Loucy (cell line): ENCODE data around the gene ALCAM.

ENCODE experiments used
- H2AFZ ChIP-seq: fragments of 200-600 bp; sonication (generic); 2 replicates; pipeline ENCODE4 v1.6.0; 2016; ENCODE audit warnings: antibody characterized with exemption, mild to moderate bottlenecking, low read length, moderate library complexity
- H3F3A ChIP-seq: fragments of 200-600 bp; 2 replicates; pipeline ENCODE4 v1.6.0; 2016; ENCODE audit warnings: antibody characterized with exemption, low read depth, mild to moderate bottlenecking
- H3K27me3 ChIP-seq: fragments of 200-600 bp; sonication (generic); 2 replicates; pipeline ENCODE4 v1.6.1; 2014; ENCODE audit warnings: low read length, mild to moderate bottlenecking; ENCODE audit not compliant: insufficient read depth, poor library complexity, severe bottlenecking
- H3K36me3 ChIP-seq: fragments of 200-600 bp; sonication (generic); 2 replicates; pipeline ENCODE4 v1.6.1; 2016; ENCODE audit warnings: low read length; ENCODE audit not compliant: insufficient read depth
- H3K4me1 ChIP-seq: fragments of 200-600 bp; sonication (generic); 2 replicates; pipeline ENCODE4 v1.5.1; 2014; ENCODE audit warnings: low read length, mild to moderate bottlenecking; ENCODE audit not compliant: insufficient read depth, poor library complexity, severe bottlenecking
- H3K4me2 ChIP-seq: fragments of 200-600 bp; sonication (generic); 2 replicates; pipeline ENCODE4 v1.6.0; 2014; ENCODE audit warnings: antibody characterized with exemption, low read length, low read depth, mild to moderate bottlenecking; ENCODE audit not compliant: poor library complexity, severe bottlenecking
- H3K4me3 ChIP-seq: fragments of 200-600 bp; sonication (generic); 2 replicates; pipeline ENCODE4 v1.5.1; 2014; ENCODE audit warnings: low read length, mild to moderate bottlenecking, mixed read lengths; ENCODE audit not compliant: poor library complexity, severe bottlenecking
- H3K79me2 ChIP-seq: fragments of 200-600 bp; sonication (generic); 2 replicates; pipeline ENCODE4 v1.6.1; 2014; ENCODE audit warnings: low read length; ENCODE audit not compliant: insufficient read depth
- H3K9ac ChIP-seq: fragments of 200-600 bp; sonication (generic); 2 replicates; pipeline ENCODE4 v1.6.0; 2014; ENCODE audit warnings: mild to moderate bottlenecking, low read depth, low read length, moderate library complexity; ENCODE audit not compliant: poor library complexity, severe bottlenecking
- H3K9me2 ChIP-seq: fragments of 200-600 bp; sonication (generic); replicated peaks from 2 replicates; pipeline ENCODE4 v1.6.1; 2016; ENCODE audit warnings: low read depth, low read length, mixed read lengths
- H3K9me3 ChIP-seq: fragments of 200-600 bp; sonication (generic); 2 replicates; pipeline ENCODE4 v1.6.1; 2014; ENCODE audit warnings: mild to moderate bottlenecking, antibody characterized with exemption, low read length, low read depth; ENCODE audit not compliant: insufficient read depth
- H4K20me1 ChIP-seq: fragments of 200-600 bp; sonication (generic); 2 replicates; pipeline ENCODE4 v1.6.0; 2014; ENCODE audit warnings: antibody characterized with exemption, low read length, mild to moderate bottlenecking; ENCODE audit not compliant: insufficient read depth, poor library complexity, severe bottlenecking
- EZH2phosphoT487 ChIP-seq: fragments of 200-600 bp; IDR thresholded peaks from 2 replicates; pipeline ENCODE4 v1.6.1; 2018; ENCODE audit warnings: antibody characterized with exemption, mild to moderate bottlenecking, moderate library complexity, borderline replicate concordance
- TF ChIP-seq, protein P1 (sequence below): fragments of 200-600 bp; sonication (generic); conservative IDR thresholded peaks from 2 replicates; pipeline ENCODE4 v1.5.1; 2014; ENCODE audit warnings: mild to moderate bottlenecking, antibody characterized with exemption, low read length

ALCAM gene

DNA sequence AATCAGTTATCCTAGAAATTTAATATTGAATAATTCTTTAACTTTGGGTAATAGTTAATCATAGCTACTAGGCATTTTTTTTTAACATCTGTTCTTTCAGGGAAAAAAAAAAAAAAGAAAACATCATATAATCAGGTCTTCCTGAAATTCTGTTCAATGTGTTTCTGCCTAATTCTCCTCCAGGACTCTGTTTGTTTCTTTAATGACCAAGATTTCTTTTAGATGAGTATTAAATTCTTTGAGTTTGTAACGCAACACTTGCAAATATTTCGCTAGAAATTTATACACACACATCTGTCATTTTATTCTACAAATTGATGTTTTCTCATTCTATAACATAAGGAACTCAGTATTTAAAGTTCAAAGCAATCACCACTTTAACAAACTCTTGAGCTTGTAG, 56.7 kb downstream of the ALCAM start:
- H2AFZ ChIP-seq: no peak overlapping the region
- no peaks in the 10 kb centered on the region for H3K9me2 ChIP-seq
- H3K27me3 ChIP-seq: no peaks in the 10 kb centered on the region
- no peak overlapping the region for H3K4me3 ChIP-seq
- no peaks in the 10 kb centered on the region for H3K4me1 ChIP-seq
- no peak overlapping the region for H3K9ac ChIP-seq
- no peaks in the 10 kb centered on the region for H3K9me3 ChIP-seq
- H3K36me3 ChIP-seq: no peaks in the 10 kb centered on the region
- no peak for TF ChIP-seq EZH2phosphoT487
- TF ChIP-seq, protein P1, sequence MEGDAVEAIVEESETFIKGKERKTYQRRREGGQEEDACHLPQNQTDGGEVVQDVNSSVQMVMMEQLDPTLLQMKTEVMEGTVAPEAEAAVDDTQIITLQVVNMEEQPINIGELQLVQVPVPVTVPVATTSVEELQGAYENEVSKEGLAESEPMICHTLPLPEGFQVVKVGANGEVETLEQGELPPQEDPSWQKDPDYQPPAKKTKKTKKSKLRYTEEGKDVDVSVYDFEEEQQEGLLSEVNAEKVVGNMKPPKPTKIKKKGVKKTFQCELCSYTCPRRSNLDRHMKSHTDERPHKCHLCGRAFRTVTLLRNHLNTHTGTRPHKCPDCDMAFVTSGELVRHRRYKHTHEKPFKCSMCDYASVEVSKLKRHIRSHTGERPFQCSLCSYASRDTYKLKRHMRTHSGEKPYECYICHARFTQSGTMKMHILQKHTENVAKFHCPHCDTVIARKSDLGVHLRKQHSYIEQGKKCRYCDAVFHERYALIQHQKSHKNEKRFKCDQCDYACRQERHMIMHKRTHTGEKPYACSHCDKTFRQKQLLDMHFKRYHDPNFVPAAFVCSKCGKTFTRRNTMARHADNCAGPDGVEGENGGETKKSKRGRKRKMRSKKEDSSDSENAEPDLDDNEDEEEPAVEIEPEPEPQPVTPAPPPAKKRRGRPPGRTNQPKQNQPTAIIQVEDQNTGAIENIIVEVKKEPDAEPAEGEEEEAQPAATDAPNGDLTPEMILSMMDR: no peak
- H4K20me1 ChIP-seq: no peaks in the 10 kb centered on the region
- no peaks in the 10 kb centered on the region for H3F3A ChIP-seq
- no peak overlapping the region for H3K4me2 ChIP-seq
- H3K79me2 ChIP-seq: no peaks in the 10 kb centered on the region

DNA sequence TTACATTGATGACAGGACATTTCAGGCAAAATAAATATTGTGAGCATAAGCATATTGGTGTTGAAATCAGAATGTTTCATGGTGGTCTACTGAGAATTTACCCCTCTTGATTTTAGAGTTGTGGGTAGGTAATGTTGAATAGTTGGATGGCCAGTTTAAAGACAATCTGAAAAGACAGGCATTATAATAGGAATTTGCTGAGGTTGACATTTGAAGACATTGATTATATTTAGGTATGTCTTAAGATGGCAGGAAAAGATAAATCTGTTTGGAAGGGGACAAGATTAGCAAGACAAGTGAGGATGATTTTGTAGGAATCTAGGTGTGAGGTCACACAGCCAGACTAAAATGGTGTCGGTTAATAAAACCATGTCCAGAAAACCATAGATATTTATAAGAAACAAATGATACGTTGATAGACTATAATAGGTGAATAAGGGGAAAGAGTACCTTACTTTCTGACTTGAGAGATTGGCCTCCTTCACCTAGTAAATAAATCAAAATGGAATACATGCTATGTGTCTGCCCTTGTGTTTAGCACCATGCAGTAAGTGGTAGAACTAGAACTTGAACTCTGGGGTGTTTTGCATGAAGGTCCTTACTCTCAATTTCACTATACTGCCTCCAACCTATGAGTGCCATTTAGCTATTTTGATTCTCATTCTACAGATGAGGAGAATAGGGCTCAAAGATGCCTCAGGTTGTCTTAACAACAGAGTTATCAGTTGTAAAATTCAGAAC, 57.9 kb downstream of the ALCAM start:
- TF ChIP-seq EZH2phosphoT487: no peak
- TF ChIP-seq, protein P1: no peak
- Histone ChIP-seq H3K27me3 (no peaks in the 10 kb centered on the region), H2AFZ (no peak overlapping the region), H3K4me3 (no peak overlapping the region), H3K9ac (no peak overlapping the region), H3K4me2 (no peak overlapping the region), H3K36me3 (no peaks in the 10 kb centered on the region), H3K9me2 (no peaks in the 10 kb centered on the region), H3K79me2 (no peaks in the 10 kb centered on the region), H3F3A (no peaks in the 10 kb centered on the region), H4K20me1 (no peaks in the 10 kb centered on the region), H3K9me3 (no peaks in the 10 kb centered on the region), H3K4me1 (no peaks in the 10 kb centered on the region)

DNA sequence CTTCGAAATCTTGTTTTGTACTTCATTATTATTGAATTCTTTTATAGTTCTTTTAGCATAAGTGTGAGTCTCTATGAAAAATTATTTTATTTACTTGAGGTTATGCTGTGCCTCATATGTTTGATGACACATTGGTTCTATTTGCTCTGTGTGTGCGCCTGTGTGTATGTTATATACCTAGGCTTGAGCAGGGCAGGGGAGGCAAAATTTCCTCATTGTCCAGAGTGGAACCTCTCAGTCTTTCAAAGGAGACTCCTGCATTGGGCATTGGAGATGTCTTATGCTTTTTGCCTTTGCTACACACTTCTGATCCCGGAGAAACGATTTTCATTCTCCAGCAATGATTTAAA, 58.4 kb downstream of the ALCAM start:
- H3K4me2 ChIP-seq: no peak overlapping the region
- H3K79me2 ChIP-seq: no peaks in the 10 kb centered on the region
- no peaks in the 10 kb centered on the region for H3F3A ChIP-seq
- H3K4me1 ChIP-seq: no peaks in the 10 kb centered on the region
- H3K4me3 ChIP-seq: no peak overlapping the region
- TF ChIP-seq EZH2phosphoT487: no peak
- TF ChIP-seq, protein P1: no peak
- no peaks in the 10 kb centered on the region for H3K36me3 ChIP-seq
- H3K9me2 ChIP-seq: no peaks in the 10 kb centered on the region
- no peaks in the 10 kb centered on the region for H3K9me3 ChIP-seq
- no peaks in the 10 kb centered on the region for H4K20me1 ChIP-seq
- no peak overlapping the region for H2AFZ ChIP-seq
- H3K27me3 ChIP-seq: no peaks in the 10 kb centered on the region
- H3K9ac ChIP-seq: no peak overlapping the region
